ES-I3 (cell line): ENCODE results near the gene AMMECR1.

Experiments
- H3K36me3 ChIP-seq: 2 replicates; pipeline ENCODE4 v1.6.1; 2013; ENCODE audit warnings: mild to moderate bottlenecking, low read length, control low read depth, moderate library complexity; ENCODE audit not compliant: insufficient read depth
- H3K4me1 ChIP-seq: 2 replicates; pipeline ENCODE4 v1.6.1; 2013; ENCODE audit warnings: mild to moderate bottlenecking, control low read depth, low read length; ENCODE audit not compliant: insufficient read depth
- H3K9ac ChIP-seq: 2 replicates; pipeline ENCODE4 v1.6.1; 2013; ENCODE audit warnings: low read depth, mild to moderate bottlenecking, low read length, moderate library complexity
- H3K9me3 ChIP-seq: 2 replicates; pipeline ENCODE4 v1.6.1; 2013; ENCODE audit warnings: mild to moderate bottlenecking, low read length, moderate library complexity; ENCODE audit not compliant: control insufficient read depth, insufficient read depth

AMMECR1 gene

DNA sequence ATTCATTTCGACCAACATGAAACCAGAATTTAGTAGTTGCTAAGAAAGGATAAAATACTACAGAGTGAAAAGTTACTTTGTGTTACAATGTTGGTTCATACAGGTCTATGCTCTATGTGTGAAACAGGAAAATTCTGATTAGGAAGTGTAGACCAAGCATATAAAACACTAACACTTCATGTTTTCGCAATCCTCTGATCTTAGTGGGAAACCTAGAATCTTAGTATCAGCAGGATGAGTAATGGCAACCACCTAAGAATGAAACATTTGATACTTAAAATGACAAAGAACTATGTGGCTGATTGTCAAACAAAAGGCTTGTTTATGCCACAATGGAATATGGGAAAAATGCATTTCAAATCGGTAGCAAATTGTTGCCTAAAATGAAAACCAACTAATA, 116.1 kb downstream of the AMMECR1 start:
- Histone ChIP-seq H3K36me3 (no peaks in the 10 kb centered on the region), H3K4me1 (no peaks in the 10 kb centered on the region), H3K9ac (no peak overlapping the region), H3K9me3 (no peaks in the 10 kb centered on the region)

DNA sequence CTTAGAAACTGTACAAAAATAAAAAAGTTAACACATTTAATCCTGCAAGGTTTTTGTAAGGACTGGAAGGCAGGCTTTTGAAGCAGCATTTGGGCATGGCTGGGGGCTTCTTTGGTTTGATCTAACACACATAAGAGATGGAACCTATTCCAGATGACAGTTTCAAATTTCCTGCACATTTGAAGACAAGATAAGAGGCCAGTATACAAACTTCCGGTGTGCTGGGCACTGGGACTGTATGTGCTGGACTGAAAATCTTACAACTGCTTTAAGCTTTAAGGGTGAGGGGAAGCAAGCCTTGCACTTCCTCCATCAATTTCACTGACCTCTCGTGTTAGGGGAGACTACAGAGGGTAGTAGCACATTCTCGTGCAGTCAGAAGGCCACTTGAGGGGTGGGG, 122.9 kb downstream of the AMMECR1 start:
- Histone ChIP-seq H3K9ac (no peak overlapping the region), H3K36me3 (peaks cover 2% of the 10 kb centered on the region; the same call in 1 of the 2 replicates), H3K9me3 (no peaks in the 10 kb centered on the region), H3K4me1 (peaks cover 14% of the 10 kb centered on the region)

DNA sequence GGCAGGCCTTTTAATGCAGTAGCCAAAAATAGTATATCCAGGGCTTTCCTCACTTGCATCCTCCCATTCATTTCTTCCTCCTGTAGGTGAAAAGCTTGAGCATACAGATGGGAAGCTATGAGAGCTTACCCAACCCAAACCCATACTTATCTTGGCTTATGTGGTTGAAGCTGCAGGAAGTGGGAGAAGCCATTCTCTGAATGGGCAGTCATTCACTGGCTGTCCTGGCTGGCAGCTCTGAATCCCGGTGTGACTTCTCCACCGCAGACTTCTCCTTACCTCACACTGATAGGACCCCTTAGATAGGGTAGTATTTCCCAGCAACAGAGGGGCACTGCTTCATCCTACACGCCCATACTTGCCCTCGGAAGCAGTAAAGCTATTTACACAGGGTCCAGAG, 125.4 kb downstream of the AMMECR1 start:
- peaks cover 2% of the 10 kb centered on the region; the same call in 1 of the 2 replicates for H3K36me3 ChIP-seq
- H3K9ac ChIP-seq = no peak overlapping the region
- H3K4me1 ChIP-seq = peaks cover 14% of the 10 kb centered on the region

DNA sequence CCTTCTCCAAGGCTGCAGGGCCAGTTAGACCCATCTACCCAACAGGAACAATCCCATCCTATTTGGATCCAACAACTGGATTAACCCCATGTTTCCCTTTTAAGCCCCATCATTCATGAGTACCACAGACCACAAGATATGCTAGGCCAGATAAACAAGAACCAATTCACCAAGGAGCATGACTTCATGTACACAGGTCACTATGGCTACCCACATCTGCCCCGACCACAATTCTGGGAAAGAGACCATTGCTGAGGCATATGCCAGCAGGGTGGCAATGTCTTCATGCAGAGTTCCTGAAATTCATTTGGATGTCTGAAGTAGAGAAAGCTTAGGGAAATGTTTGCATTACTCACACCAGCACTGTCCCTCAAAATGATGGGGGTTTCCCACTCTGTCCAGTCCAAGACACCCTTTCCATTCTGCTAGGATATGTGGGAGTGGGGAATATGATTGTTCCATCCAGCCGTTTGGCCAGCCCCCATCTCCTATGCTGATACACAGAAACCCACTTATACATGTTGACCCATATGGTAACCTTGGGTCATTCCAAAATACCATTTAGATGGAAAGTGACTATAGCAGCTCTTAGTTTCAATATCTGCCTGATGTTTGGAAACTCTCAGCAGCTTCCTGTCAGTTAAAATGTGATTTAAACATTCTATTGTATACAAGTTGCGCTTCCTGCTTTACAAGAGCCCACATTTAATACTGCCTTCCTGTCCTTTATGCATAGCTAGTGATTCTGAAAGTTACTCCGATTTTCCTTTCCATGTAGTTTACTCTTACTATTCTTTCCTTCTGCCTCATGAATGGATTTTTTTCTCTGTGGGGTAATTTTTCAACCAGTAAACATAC, 129.0 kb downstream of the AMMECR1 start:
- no peaks in the 10 kb centered on the region for H3K9me3 ChIP-seq
- peaks cover 4% of the 10 kb centered on the region; the same call in 1 of the 2 replicates for H3K4me1 ChIP-seq
- no peak overlapping the region for H3K9ac ChIP-seq
- H3K36me3 ChIP-seq = no peaks in the 10 kb centered on the region; the same call in 1 of the 2 replicates

More for the DNA sequence above, 125.4 kb downstream of the AMMECR1 start:
- no peaks in the 10 kb centered on the region for H3K9me3 ChIP-seq

DNA sequence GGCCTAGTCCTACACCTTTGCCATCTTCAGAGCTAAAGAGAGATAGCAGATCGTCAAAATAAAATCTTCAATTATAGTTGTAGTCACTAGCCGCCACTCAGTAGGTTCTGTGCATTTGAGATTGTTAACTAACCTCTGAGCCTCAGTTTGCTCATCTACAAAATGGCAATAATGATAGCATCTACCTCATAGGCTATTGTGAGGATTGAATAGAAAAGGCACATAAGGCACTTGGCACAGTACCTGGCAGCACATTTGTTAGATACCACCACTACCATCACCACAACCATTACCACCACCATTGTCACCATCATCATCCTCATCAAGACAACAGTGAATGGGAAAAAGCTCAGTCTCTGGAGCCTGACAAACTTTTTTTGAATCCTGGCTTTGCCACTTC, 134.6 kb downstream of the AMMECR1 start:
- peaks cover 22% of the 10 kb centered on the region for H3K4me1 ChIP-seq
- H3K9me3 ChIP-seq = no peaks in the 10 kb centered on the region
- no peaks in the 10 kb centered on the region for H3K36me3 ChIP-seq
- H3K9ac ChIP-seq = no peak overlapping the region

DNA sequence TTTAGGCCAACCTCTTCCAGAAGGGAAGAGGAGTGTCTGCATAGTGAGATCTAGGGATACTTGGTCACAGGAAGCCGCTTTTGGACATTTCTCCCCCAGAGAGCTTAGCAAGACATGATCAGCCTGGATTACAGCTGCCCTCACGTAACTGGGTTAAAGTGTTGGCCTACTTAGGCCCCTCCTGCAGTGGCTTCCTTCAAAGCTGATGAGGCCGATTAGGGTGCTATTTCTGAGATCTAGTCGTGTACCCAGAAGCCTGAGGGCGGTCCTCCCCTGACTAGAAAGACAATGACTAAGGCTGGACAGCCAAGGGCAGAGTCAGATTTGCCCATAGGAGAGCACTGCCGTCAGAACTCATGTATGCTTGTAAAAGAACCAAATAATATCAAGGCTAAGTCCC, 135.0 kb downstream of the AMMECR1 start:
- H3K9ac ChIP-seq = no peak overlapping the region
- no peaks in the 10 kb centered on the region for H3K9me3 ChIP-seq
- H3K36me3 ChIP-seq = no peaks in the 10 kb centered on the region
- peaks cover 22% of the 10 kb centered on the region for H3K4me1 ChIP-seq

DNA sequence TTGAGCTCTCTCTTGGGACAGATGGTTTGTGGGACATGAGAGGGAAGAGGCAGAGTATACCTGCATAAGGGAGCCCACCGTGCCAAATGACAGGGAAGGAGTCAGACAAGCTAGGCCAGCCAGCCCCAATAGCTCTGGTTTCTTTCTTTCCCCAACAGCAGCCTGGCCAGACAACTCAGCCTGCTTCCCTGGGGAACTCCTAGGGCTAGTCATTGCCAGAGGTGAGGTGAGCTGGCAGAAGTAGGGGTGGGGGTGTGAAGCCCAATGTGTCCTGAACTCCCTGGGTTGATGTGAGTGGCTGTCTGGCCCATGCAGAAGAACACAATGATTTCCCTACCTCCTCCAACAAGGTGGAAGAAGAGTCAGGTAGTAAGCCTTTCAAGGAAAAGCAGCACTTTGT, 135.5 kb downstream of the AMMECR1 start:
- Histone ChIP-seq H3K36me3 (no peaks in the 10 kb centered on the region), H3K9ac (no peak overlapping the region), H3K9me3 (no peaks in the 10 kb centered on the region), H3K4me1 (peaks cover 22% of the 10 kb centered on the region)

DNA sequence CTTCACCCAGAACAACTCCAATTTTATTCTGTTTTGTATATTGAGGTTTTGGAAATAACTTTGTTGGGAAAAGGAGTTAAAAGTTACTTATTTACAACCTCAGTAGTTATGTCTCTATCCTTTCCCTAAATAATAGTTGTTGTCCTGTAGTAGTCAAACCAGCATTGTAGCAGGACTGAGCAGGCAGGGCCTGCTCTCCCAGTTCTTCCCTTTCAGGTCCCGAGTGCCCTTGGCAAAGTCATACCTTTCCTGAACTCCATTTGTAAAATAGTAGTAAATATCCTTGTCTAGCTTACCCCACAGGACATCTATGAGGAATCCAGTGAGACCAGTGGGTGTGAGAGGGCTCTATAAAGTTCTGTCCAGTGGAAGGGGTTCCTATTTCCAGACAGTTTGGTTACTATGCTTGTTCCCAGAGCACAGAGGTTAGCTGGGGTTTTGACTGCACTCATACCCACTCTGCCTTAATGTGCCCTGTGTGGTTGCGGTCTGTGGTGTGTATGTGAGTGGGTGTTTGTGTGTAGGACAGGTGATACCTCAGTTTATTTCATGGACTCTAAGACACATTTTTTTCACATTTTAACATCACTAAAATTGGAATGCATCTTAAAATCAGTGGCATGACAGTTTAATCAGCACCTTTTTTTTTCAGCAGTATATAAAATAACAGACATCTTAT, 136.3 kb downstream of the AMMECR1 start:
- peaks cover 22% of the 10 kb centered on the region for H3K4me1 ChIP-seq
- no peaks in the 10 kb centered on the region for H3K9me3 ChIP-seq
- H3K36me3 ChIP-seq = no peaks in the 10 kb centered on the region
- H3K9ac ChIP-seq = no peak overlapping the region

DNA sequence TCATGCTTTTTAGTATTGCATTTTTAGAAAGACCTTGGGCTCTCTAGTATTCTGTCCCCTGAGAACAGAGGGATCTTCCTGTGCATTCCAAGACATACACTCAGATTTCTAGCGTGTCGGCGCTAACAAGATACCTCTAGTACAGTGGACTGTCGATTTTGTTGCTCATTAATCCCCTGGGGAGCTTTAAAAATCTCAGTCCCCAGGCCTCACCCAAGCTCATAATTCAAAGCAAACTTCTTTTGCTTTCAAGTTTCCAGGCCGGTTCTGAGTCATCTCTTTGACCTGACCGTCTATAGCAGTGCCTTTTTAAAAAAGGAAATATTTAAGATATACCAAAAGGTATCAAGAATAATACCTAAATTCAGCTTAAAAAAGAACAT, 137.0 kb downstream of the AMMECR1 start:
- H3K9me3 ChIP-seq = no peaks in the 10 kb centered on the region
- peaks cover 22% of the 10 kb centered on the region for H3K4me1 ChIP-seq
- H3K36me3 ChIP-seq = no peaks in the 10 kb centered on the region
- H3K9ac ChIP-seq = no peak overlapping the region

DNA sequence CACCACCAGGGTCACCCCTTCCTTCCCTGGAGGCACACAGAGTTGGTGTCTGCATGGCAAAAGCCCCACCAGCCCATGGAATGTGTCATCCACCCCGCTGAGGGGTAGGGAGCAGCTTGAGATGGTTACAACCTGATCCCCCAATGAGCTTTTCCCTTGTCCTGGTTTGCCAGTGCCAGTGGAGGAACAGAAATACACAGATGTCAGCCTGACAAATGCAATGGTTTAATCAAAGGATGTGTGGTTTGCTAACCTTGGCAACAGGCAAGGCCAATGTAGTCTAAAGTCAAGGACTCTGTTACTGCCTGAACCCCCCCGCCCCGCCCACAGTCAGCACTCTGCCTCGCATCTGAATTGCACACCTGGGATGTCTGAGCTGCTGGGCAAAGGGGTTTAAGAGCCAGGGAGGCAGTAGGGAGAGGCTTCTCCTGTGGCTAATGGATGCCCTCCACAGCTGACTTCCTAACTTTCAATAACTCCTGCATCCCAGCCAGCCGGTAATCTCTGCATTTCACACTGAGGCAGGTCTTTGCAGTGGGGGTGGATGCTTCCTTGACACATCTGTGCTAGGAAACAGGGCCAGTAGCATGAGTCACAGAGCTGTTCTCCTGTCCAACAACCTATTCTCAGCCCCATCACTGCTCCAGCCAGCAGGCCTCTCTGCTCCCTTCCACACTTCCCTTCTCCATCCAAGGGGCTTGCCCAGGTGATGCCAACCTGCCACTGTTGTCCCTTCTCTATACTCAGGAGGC, 137.5 kb downstream of the AMMECR1 start:
- Histone ChIP-seq H3K9me3 (no peaks in the 10 kb centered on the region), H3K4me1 (peaks cover 22% of the 10 kb centered on the region), H3K36me3 (no peaks in the 10 kb centered on the region), H3K9ac (no peak overlapping the region)

DNA sequence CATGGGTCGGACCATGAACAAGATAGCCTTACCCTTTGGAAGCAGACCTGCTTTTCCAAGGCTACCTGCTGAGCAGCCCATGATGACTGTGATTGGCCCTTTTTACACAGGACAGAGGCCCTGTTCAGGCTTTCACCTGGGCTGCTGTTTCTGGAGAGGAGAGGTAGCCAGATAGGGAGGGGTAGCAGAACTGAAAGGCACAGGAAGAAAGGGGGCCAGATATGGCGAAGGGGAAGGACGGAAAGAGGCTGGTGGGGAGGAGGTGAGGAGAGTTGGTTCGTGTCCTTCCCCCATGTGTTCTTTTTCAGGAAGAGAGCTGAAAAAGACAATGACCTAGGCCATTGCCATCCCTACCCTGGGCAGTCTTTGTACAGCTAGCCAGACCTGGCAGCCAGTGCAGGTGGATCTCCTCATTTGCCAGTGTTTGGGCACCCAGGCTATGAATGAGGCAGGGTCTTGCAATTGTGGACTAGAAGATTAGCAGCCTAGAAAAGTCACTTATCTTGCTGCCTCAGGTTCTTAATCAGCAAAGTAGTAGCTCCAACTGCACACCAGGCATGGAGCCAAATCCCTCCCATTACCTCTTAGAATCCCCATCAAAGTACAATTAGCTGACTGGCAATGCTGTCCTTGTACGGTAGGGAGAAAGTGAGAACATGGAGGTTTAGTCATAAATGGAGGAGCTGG, 139.6 kb downstream of the AMMECR1 start:
- H3K4me1 ChIP-seq = peaks cover 24% of the 10 kb centered on the region; the same call in 1 of the 2 replicates
- H3K9me3 ChIP-seq = no peaks in the 10 kb centered on the region
- H3K36me3 ChIP-seq = no peaks in the 10 kb centered on the region
- H3K9ac ChIP-seq = no peak overlapping the region

DNA sequence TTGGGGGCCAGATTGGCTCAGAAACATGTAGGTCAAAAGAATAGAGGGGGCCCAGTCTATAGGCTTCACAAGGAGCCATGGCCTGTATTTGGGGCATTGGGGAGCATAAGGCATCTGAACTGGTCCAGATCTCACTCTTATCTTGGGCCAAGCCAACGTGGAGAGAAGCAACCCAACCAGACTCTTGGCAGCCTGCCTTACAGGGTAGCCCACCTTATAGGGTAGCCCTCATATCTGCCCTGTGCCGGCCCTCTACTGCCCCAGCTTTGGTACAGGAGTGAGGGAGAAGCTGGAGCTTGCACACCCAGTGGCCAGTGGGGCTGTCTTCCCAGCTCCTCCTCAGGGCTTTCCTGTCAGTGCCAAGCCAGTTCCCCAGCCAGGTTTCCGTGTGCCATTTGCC, 142.2 kb downstream of the AMMECR1 start:
- Histone ChIP-seq H3K4me1 (peaks cover 13% of the 10 kb centered on the region; the same call in 1 of the 2 replicates), H3K36me3 (no peaks in the 10 kb centered on the region), H3K9me3 (no peaks in the 10 kb centered on the region), H3K9ac (no peak overlapping the region)

DNA sequence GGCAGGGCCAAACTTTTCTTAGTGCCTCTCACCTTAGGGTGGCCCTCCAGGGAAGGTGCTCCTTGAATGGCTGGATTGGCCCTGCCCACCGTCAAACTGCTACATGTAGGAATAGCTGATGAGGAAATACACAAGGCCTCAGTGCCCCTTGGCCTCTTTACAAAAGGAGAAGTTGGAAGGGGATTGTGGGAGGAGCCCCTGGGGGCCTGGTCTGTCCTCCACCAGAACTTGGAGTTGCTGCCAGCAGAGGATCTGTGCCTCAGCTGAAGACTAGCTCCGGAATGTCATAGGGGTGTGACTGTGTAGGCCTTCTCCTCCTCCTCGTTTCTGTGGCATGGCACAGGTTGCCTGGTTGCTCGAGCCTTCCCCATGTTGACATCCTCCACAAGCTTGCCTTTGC, 142.7 kb downstream of the AMMECR1 start:
- no peak overlapping the region for H3K9ac ChIP-seq
- H3K4me1 ChIP-seq = peaks cover 8% of the 10 kb centered on the region; the same call in 1 of the 2 replicates
- H3K9me3 ChIP-seq = no peaks in the 10 kb centered on the region
- no peaks in the 10 kb centered on the region for H3K36me3 ChIP-seq
